HepG2 (cell line): ENCODE measurements around the gene MRFAP1L1. TPM values are rescaled to one million over a fixed set of nuclear protein-coding genes. Genes with fewer than 3 reads are reported as not detected.

Experiments
- AFF4 ChIP-seq: sonication (generic); formaldehyde crosslinking; IDR thresholded peaks from 2 replicates; pipeline ENCODE4 v1.4.0; 2020; ENCODE audit warnings: missing genetic modification reagents
- POGZ ChIP-seq: sonication (generic); formaldehyde crosslinking; IDR thresholded peaks from 2 replicates; pipeline ENCODE4 v1.4.0; 2020; ENCODE audit warnings: mild to moderate bottlenecking, missing genetic modification reagents
- POLR2G ChIP-seq: fragments of 200-400 bp; formaldehyde crosslinking; IDR thresholded peaks from 2 replicates; pipeline ENCODE4 v1.6.1; 2018; ENCODE audit warnings: mild to moderate bottlenecking, low read depth, low read length, moderate library complexity
- ZFP91 ChIP-seq: sonication (generic); formaldehyde crosslinking; IDR thresholded peaks from 2 replicates; pipeline ENCODE4 v1.9.0; 2022; ENCODE audit warnings: missing genetic modification reagents, mild to moderate bottlenecking, borderline replicate concordance
- ZNF329 ChIP-seq: sonication (generic); formaldehyde crosslinking; IDR thresholded peaks from 2 replicates; pipeline ENCODE4 v1.9.0; 2021; ENCODE audit warnings: low read depth, mild to moderate bottlenecking, missing genetic modification reagents
- polyA plus RNA-seq, 8 experiments: library from polyadenylated mRNA; depleted of rRNA in 3 of 8; stranded (reverse) in 7 of 8; unstranded in 1 of 8; fragments of >200 nt; fragmentation: Illumina TruSeq in 4 of 8; extraction: Trizol in 4 of 8; gene quantifications; 2 replicates each; pipeline versions ENCODE4 v1.2.1 to v1.2.3, GENCODE V29; 2011 to 2016; ENCODE audit warnings: low read depth in 4 of 8, missing spikeins in 1 of 8, mixed read lengths in 1 of 8; ENCODE audit not compliant: insufficient read depth in 1 of 8
- total RNA-seq, 5 experiments: library from RNA; depleted of rRNA; stranded (reverse); fragments of >200 nt; fragmentation: Illumina TruSeq; extraction: Trizol; gene quantifications; 2 replicates each; pipeline ENCODE4 v1.2.3, GENCODE V29; 2016; ENCODE audit warnings: low read depth in 1 of 5
- TF ChIP-seq, protein P1 (sequence below): sonication (generic); formaldehyde crosslinking; IDR thresholded peaks from 2 replicates; pipeline ENCODE4 v1.8.0; 2022; ENCODE audit warnings: mild to moderate bottlenecking, missing genetic modification reagents, borderline replicate concordance

MRFAP1L1 gene
- total and polyA plus RNA-seq, 2 of the 13 experiments (the other 11 are each of a cell fraction or from before 2014, with no cell fraction given), result 44.8 to 76.6 TPM

GRCh38 chr4:6673191-6673659 lies 36.4 kb downstream of the MRFAP1L1 start (continued):
- TF ChIP-seq, protein P1, sequence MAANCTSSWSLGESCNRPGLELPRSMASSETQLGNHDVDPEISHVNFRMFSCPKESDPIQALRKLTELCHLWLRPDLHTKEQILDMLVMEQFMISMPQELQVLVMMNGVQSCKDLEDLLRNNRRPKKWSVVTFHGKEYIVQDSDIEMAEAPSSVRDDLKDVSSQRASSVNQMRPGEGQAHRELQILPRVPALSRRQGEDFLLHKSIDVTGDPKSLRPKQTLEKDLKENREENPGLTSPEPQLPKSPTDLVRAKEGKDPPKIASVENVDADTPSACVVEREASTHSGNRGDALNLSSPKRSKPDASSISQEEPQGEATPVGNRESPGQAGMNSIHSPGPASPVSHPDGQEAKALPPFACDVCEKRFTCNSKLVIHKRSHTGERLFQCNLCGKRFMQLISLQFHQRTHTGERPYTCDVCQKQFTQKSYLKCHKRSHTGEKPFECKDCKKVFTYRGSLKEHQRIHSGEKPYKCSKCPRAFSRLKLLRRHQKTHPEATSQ (CRISPR knock-in tag), result peak; percentile 90; the same call in 1 of the 2 replicates
- peak; percentile 15; the same call in 1 of the 2 replicates for TF ChIP-seq ZNF329
- TF ChIP-seq POGZ (CRISPR knock-in tag), result peak; percentile 82
- peak; percentile 76 for TF ChIP-seq ZFP91 (CRISPR knock-in tag)
- peak; percentile 77 for TF ChIP-seq POLR2G
- 0 out of 2 replicates have a peak, but pooled peaks have one; percentile 58 for TF ChIP-seq AFF4 (CRISPR knock-in tag)
